GM18519 (cell line): ENCODE data around the gene GPER1.
"Not testable (repeated sequence)": the region's sequence is repeated elsewhere in the genome, so short reads cannot be mapped to it uniquely, and the experiment has no call there.

ENCODE experiments used
- ATAC-seq: cut with Tn5 transposase; IDR thresholded peaks from one replicate; pipeline ENCODE4 v1.9.1; 2021; ENCODE audit warnings: mild to moderate bottlenecking, moderate library complexity; ENCODE audit not compliant: unreplicated experiment, low FRiP score

GPER1 gene

GRCh38 chr7:1066242-1066588, 21.7 kb upstream of the GPER1 start:
- ATAC-seq = no peak

- no peak for ATAC-seq
These were observed 19.9 kb upstream of the GPER1 start for GRCh38 chr7:1068013-1068412.

GRCh38 chr7:1068619-1069018, 19.3 kb upstream of the GPER1 start:
- no peak for ATAC-seq

DNA sequence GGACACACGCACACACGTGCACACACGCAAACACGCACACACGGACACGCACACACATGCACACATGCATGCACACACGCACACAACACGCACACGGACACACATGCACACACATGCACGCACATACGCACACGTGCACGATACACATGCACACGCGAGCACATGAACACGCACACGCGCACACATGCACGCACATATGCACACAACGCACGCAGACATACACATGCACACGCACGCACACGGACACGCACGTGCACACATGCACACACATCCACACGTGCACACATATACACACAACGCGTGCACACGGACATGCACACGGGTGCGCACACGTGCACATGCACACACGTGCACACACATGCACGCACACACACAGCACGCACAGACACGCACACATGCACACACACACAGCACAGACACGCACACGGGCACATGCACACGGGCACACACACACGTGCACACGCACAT, 17.3 kb upstream of the GPER1 start:
- no peak for ATAC-seq

GRCh38 chr7:1071731-1072254, 16.1 kb upstream of the GPER1 start:
- no peak for ATAC-seq

DNA sequence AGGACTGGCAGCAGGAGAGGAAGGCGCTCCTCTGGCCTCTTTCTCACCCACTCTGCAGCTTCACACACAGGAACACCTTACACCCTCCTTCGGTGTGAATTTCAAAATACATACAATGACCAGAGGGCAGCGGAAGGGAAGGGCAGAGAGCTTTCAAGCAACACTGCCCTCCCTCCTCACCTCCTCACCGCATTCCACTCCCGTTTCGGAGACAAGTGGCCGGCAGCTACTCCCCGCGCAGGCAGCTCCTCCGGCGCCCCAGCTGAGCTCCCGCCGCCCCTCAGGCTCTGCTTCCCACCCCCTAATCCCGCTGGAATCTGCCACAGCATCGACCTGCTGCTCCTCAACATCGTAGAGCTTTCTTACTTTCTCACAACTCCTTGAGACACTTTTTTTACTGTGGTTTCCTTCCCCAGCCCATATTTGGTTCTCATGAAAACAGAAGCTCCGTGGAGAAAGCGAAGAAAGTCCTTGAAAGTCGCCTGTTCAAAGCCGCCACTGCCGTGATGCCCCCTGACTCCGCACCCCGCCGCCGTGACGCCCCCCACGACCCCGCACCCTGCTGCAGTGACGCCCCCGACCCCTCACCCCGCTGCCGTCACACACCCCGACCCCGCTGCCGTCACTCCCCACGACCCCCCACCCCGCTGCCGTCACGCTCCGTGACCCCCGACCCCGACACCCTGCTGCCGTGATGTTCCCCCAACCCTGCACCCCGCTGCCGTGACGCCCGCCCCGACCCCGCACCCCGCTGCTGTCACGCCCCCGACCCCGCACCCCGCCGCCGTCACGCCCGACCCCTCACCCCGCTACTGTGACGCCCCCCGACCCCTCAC, 14.6 kb upstream of the GPER1 start:
- ATAC-seq = no peak

GRCh38 chr7:1074018-1074417, 13.9 kb upstream of the GPER1 start:
- ATAC-seq = not testable (repeated sequence)

DNA sequence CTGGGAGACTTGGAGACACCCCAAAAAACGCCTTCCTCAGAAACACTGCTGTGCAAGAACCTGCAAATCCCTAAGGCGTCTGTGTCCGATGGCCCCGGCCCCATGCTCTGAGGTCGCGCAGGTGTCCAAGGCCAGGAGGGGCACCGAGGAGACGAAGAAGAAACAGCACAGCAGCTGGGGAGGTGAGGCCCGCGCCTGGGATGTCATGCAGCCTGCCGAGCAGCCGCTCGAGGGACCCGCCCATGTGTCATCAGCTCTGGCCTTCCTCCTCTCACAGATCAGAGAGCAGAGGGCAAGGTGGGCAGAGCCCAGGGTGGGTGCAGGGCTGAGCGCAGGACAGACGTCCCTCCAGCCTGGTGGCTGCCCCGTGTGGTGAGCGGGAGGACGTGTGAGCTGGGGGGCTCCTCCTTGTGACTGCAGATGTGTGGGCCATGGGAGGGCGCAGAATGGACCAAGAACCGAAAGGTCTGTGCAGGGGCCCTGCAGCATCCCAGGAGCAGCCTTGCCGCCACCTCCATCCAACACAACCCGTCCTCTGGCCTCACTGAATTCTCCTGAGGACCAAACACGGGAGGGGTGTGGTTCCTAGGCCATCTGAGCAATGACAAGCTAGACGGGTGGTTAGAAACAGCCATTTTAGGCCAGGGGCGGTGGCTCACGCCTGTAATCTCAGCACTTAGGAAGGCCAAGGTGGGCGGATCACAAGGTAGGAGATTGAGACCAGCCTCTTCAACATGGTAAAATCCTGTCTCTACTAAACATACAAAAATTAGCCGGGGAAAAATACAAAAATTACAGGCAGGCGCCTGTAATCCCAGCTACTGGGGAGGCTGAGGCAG, 13.1 kb upstream of the GPER1 start:
- no peak for ATAC-seq

DNA sequence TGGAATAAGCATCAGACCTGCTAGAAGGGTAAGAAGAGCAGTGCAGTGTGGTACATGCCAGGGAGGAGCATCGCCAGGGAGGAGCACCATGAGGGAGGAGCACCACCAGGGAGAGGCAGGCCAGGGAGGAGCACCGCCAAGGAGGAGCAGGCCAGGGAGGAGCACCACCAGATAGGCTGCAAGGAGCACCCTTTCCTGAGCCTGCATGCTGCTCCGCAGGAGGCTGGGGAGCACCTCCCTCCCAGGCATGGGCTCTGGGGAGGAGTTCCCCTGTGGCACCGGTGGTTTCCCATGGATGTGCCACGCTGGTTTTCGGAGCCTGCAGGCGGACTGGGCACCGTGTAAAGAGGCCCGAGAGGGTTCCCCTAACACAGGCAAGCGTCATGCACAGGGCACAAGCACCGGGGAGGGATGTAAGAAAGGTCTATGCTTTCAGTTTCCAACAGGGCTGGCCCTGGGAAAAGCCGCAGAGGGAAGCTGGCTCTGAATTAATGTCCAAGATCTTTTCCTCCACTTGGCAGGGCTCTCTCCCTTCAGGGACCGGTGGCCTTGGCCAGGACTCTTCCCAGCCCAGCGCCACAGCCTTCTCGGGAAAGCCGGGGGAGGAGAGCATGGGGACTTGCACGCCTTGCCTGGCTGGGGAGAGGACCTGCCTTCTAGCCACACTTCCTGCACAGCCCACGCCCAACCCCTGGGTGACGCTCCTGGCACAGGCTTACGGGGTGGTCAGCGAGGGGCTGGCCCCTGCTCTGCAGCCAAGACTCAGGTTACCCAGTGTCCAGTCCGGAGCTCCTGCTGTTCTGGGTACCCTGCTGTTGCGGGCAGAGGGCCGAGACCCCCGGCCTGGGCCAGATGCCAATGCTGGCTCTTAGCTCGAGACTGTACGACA, 11.5 kb upstream of the GPER1 start:
- no peak for ATAC-seq

DNA sequence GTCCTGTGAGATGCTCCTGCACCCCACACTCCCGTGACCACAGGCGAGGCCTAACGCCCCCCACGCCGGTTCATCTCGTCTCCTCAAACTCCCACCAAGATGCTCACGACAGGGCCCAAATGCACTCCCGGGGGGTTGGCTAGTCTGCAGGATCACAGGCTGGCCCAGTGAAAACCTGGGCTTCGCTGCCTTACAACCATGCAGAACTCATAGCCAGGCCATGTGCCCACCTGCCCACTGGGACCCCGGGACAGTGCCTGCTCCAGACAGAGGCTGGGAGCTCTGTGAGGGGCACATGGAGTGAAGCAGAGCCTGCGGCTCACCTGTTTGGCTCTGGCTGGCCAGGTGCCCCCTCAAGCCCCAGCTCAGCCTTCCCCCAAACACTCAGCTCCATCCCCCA, 9.4 kb upstream of the GPER1 start:
- ATAC-seq = no peak

- ATAC-seq = no peak
These were observed 8.9 kb upstream of the GPER1 start for GRCh38 chr7:1078985-1079384.

DNA sequence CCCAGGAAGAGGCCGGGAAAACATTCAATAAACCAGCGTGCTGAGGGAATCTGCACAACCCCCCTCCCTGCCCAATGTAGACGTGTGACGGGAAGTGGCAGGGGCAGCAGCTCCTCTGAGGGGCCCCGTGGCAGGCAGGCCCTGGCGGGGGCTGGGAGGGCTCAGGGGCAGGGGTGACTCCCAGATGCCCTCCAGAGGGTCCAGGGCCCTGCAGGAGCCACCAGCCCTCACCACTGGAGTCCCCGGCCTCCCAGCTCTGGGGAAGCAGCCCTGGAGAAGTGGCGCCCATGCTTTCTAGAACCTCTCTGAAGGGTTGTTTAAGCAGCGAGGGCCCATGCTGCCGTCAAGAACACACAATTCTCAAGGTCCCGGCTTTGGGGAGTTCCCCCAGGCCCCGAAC, 8.4 kb upstream of the GPER1 start:
- ATAC-seq = no peak

DNA sequence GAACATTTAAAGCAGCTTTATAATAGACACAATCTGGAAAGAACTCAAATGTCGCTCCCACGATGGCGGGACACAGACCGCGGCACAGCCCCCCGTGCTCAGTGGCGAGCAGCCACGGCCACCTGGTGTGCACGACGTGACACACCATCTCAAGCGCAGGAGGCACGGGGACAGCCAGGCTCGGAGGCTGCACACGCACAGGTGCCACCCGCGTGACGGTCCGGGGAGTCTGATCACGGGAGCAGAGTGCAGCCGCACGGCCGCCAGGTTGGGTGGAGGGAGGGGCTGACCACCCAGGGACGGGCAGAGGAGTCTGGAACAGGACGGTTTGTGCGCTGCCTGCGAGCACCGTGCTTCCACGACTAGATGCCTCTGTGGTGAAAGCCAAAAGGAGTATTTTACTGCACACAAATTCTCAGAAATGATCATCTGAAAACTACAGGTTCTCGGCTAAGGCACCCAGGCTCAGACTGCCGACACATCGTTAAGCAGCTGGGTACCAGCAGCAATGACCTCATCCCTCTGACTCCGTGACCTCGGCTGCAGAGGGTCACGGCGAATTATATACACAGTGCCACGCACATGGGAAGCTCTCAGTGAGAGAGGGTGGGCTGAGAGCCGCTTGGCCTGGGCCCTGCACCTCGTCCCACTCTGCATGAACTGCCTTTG, 7.5 kb upstream of the GPER1 start:
- no peak for ATAC-seq

DNA sequence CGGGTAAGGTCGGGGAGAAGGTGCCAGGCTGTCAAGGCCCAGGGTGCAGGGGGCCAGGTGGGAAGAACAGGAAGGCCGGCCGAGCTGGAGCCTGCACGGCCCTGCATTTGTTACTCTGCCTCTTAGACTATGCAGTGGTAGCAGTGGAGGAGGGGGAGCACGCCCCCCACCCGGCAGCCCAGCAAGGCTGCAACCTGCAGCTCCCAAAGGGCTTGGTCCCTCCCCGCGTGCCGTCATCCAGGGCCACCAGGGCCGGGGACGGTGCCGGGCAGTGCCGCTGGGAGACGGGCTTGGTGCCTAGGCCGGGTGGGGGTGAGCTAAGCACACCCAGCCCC, 7.0 kb upstream of the GPER1 start:
- no peak for ATAC-seq

DNA sequence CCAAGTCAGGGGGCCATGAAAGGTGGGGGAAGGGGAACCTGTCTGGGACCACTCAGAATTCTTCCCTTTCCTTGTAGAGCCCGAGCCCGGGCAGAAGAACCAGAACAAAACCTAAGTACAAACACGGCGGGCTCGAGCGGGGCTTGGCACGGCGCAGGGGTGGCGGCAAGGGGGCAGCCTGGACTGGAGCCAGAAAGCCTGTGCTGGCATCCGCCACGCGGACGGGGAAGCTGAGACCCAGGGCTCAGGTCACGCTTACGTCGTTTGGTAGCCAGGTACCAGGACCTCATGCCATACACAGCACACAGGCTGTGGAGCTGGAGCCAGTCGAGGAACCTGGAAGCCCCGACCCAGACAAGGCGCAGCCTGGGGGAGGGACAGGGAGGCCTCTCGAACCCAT, 6.6 kb upstream of the GPER1 start:
- ATAC-seq = no peak

- no peak for ATAC-seq
These were observed 5.9 kb upstream of the GPER1 start for GRCh38 chr7:1081931-1082401.

GRCh38 chr7:1083729-1084657, 3.9 kb upstream of the GPER1 start:
- no peak for ATAC-seq

- no peak for ATAC-seq
These were observed 2.6 kb upstream of the GPER1 start for GRCh38 chr7:1085266-1085665.

- ATAC-seq = no peak
These were observed 1.9 kb upstream of the GPER1 start for GRCh38 chr7:1085910-1086421.
